Measurements from ENCODE around the gene ARID4A. TPM values are rescaled to one million over a fixed set of nuclear protein-coding genes. Genes with fewer than 3 reads are reported as not detected.
"Not testable (repeated sequence)": the region's sequence is repeated elsewhere in the genome, so short reads cannot be mapped to it uniquely, and the experiment has no call there.

The ARID4A gene
- total and polyA plus RNA-seq, 2 of the 13 experiments (the other 11 are each of a cell fraction or from before 2014, with no cell fraction given): 7.2 to 9.7 TPM

GRCh38 chr14:58262005-58262404, 36.4 kb upstream of the ARID4A start:
- FAIRE-seq; H3K79me2 ChIP-seq (ENCODE audit: insufficient read depth, low read length); H3K9ac ChIP-seq (ENCODE audit: insufficient read depth, low read depth, low read length); H3K27ac ChIP-seq (ENCODE audit: extremely low read length, insufficient read depth, low read length); H2AFZ ChIP-seq (ENCODE audit: low read length); H3K4me1 ChIP-seq (ENCODE audit: insufficient read depth, low read length); DNase-seq (ENCODE audit: low spot score); H4K20me1 ChIP-seq (ENCODE audit: insufficient read depth, low read length); H3K27me3 ChIP-seq (ENCODE audit: control insufficient read depth in 1 of 2, insufficient read depth in 2 of 2, low read length in 2 of 2); H3K4me2 ChIP-seq (ENCODE audit: low read depth, low read length); in situ Hi-C loops (cut with HindIII; ENCODE audit: extremely low pct_ligation_motif_present, low pct_unique_long_range_greater_than_20kb); ATAC-seq; H3K9me3 ChIP-seq (ENCODE audit: low read length); H3K4me3 ChIP-seq (replicated peaks in 1 of 3; ENCODE audit: insufficient read depth in 1 of 3, low read depth in 2 of 3, low read length in 3 of 3); BruUV-seq (replicated peaks); intact Hi-C loops (cut with micrococcal nuclease; ENCODE audit: unreplicated experiment); CTCF ChIA-PET (ENCODE audit: low intra/inter-chr PET ratio, low total read pairs): not testable (repeated sequence)
- POLR2A ChIA-PET: interaction anchor here (1.6 to 4.2 kb wide), 3 partner anchors 11 to 36 kb away, joined by 3 to 22 read pairs (median 4); partner anchors contain the start of genes ARID4A and PSMA3
- 99% methylated on average over 10 of the region's 10 CpGs for WGBS (ENCODE audit: low lambda C conversion rate)
- peaks cover 23 to 81% of the 10 kb centered on the region in 2 experiments for H3K36me3 ChIP-seq (replicated peaks in 1 of 2; ENCODE audit: control insufficient read depth in 1 of 2, insufficient read depth in 2 of 2, low read length in 2 of 2)
- peak; percentile 21 for TF ChIP-seq AGO2 (optimal IDR thresholded peaks at IDR 0.05; ENCODE audit: low read depth, low read length)

GRCh38 chr14:58265401-58265800, 33.0 kb upstream of the ARID4A start:
- intact Hi-C loops (cut with micrococcal nuclease; ENCODE audit: unreplicated experiment) (no loop called here), in situ Hi-C loops (cut with HindIII; ENCODE audit: extremely low pct_ligation_motif_present, low pct_unique_long_range_greater_than_20kb) (no loop called here)
- no peaks in the 10 kb centered on the region for H3K9me3 ChIP-seq (ENCODE audit: low read length)
- H3K4me3 ChIP-seq (replicated peaks in 1 of 3; ENCODE audit: insufficient read depth in 1 of 3, low read depth in 2 of 3, low read length in 3 of 3): no peak overlapping the region
- no peak for ATAC-seq
- FAIRE-seq: no peak
- BruUV-seq (replicated peaks): no TSS peak
- no peak overlapping the region for H2AFZ ChIP-seq (ENCODE audit: low read length)
- no peak overlapping the region for H3K4me2 ChIP-seq (ENCODE audit: low read depth, low read length)
- peak; percentile 63 for TF ChIP-seq AGO2 (optimal IDR thresholded peaks at IDR 0.05; ENCODE audit: low read depth, low read length)
- TF ChIP-seq RBFOX2 (IDR thresholded peaks at IDR 0.05; ENCODE audit: low read depth, low read length): 0 out of 2 replicates have a peak, but pooled peaks have one; percentile 43
- no peak for TF ChIP-seq NRL (CRISPR knock-in tag; IDR thresholded peaks at IDR 0.05; ENCODE audit: borderline replicate concordance)
- TF ChIP-seq POLR2G (IDR thresholded peaks at IDR 0.05; ENCODE audit: low read depth, low read length): 0 out of 2 replicates have a peak, but pooled peaks have one; percentile 14
- no peak for TF ChIP-seq STAG1 (CRISPR knock-in tag; IDR thresholded peaks at IDR 0.05)
- POLR2A ChIA-PET: interaction anchor here (1.3 kb wide), 1 partner anchor 21 kb away, joined by 4 read pairs; the partner anchor contains the start of gene PSMA3
- H3K27ac ChIP-seq (ENCODE audit: extremely low read length, insufficient read depth, low read length): no peak overlapping the region
- CTCF ChIA-PET (ENCODE audit: low intra/inter-chr PET ratio, low total read pairs): no interaction called here
- no peak overlapping the region for H3K9ac ChIP-seq (ENCODE audit: insufficient read depth, low read depth, low read length)
- H3K4me1 ChIP-seq (ENCODE audit: insufficient read depth, low read length): 0 out of 2 replicates have a peak, but pooled peaks cover 5% of the 10 kb centered on the region
- no peaks in the 10 kb centered on the region for H4K20me1 ChIP-seq (ENCODE audit: insufficient read depth, low read length)
- H3K27me3 ChIP-seq (ENCODE audit: control insufficient read depth in 1 of 2, insufficient read depth in 2 of 2, low read length in 2 of 2): no peaks in the 10 kb centered on the region
- H3K36me3 ChIP-seq (replicated peaks in 1 of 2; ENCODE audit: control insufficient read depth in 1 of 2, insufficient read depth in 2 of 2, low read length in 2 of 2): peaks cover 14 to 80% of the 10 kb centered on the region in 2 experiments; a peak in 4 of 5 replicates
- no peak for DNase-seq (ENCODE audit: low spot score)
- H3K79me2 ChIP-seq (ENCODE audit: insufficient read depth, low read length): no peaks in the 10 kb centered on the region

Data from HepG2 (cell line).